Astrocyte (in vitro differentiated cells and primary cell): ENCODE data around the gene UBE2J2. TPM values are rescaled to one million over a fixed set of nuclear protein-coding genes. Genes with fewer than 3 reads are reported as not detected.
A peak's percentile ranks its signal among the peaks of the same experiment; 100 is the strongest.
"Not testable (repeated sequence)": the region's sequence is repeated elsewhere in the genome, so short reads cannot be mapped to it uniquely, and the experiment has no call there.

ENCODE experiments used
- DNase-seq: peaks from one replicate; pipeline ENCODE4 v3.0.0-alpha.2; 2010; ENCODE audit warnings: low read depth
- FAIRE-seq: peaks from 2 replicates; lab custom pipeline; 2011; peaks lifted over from hg19 to GRCh38; lab: Jason Lieb, UNC
- H2AFZ ChIP-seq: 2 replicates; pipeline ENCODE4 v1.6.0; 2012; ENCODE audit warnings: low read depth, low read length, inconsistent platforms
- H3K27ac ChIP-seq: 2 replicates; pipeline ENCODE4 v1.5.1; 2011; ENCODE audit warnings: low read depth, low read length, inconsistent platforms
- H3K27me3 ChIP-seq: 2 replicates; pipeline ENCODE4 v1.6.0; 2011; ENCODE audit warnings: low read length, inconsistent platforms; ENCODE audit not compliant: insufficient read depth
- H3K36me3 ChIP-seq: 2 replicates; pipeline ENCODE4 v1.5.1; 2011; ENCODE audit warnings: low read length, inconsistent platforms; ENCODE audit not compliant: insufficient read depth
- H3K4me1 ChIP-seq: 2 replicates; pipeline ENCODE4 v1.5.1; 2011; ENCODE audit warnings: low read length, inconsistent platforms; ENCODE audit not compliant: insufficient read depth
- H3K4me2 ChIP-seq: 2 replicates; pipeline ENCODE4 v1.6.0; 2012; ENCODE audit warnings: low read length, inconsistent platforms
- H3K4me3 ChIP-seq: 2 replicates; pipeline ENCODE4 v1.5.1; 2011; ENCODE audit warnings: low read depth, mild to moderate bottlenecking, low read length, inconsistent platforms; ENCODE audit not compliant: insufficient read depth
- H3K79me2 ChIP-seq: 2 replicates; pipeline ENCODE4 v1.6.0; 2012; ENCODE audit warnings: mild to moderate bottlenecking, low read length, inconsistent platforms; ENCODE audit not compliant: insufficient read depth
- H3K9ac ChIP-seq: 2 replicates; pipeline ENCODE4 v1.6.0; 2012; ENCODE audit warnings: mild to moderate bottlenecking, low read length, inconsistent platforms
- H3K9me3 ChIP-seq: 2 replicates; pipeline ENCODE4 v1.5.1; 2012; ENCODE audit warnings: low read depth, mild to moderate bottlenecking, low read length, inconsistent platforms; ENCODE audit not compliant: insufficient read depth
- H4K20me1 ChIP-seq: 2 replicates; pipeline ENCODE4 v1.6.0; 2012; ENCODE audit warnings: low read length, inconsistent platforms; ENCODE audit not compliant: insufficient read depth
- H3K27ac Mint-ChIP-seq: one replicate; pipeline ENCODE4 v1.8.0; 2021; ENCODE audit warnings: mild to moderate bottlenecking, mixed read lengths; ENCODE audit not compliant: unreplicated experiment
- H3K27me3 Mint-ChIP-seq: one replicate; pipeline ENCODE4 v1.8.0; 2021; ENCODE audit warnings: low read depth, mixed read lengths; ENCODE audit not compliant: unreplicated experiment
- H3K36me3 Mint-ChIP-seq: one replicate; pipeline ENCODE4 v1.8.0; 2021; ENCODE audit warnings: low read depth, mixed read lengths; ENCODE audit not compliant: unreplicated experiment
- H3K4me1 Mint-ChIP-seq: one replicate; pipeline ENCODE4 v1.8.0; 2021; ENCODE audit warnings: low read depth, mixed read lengths; ENCODE audit not compliant: unreplicated experiment
- H3K4me3 Mint-ChIP-seq: one replicate; pipeline ENCODE4 v1.8.0; 2021; ENCODE audit warnings: mild to moderate bottlenecking, moderate library complexity, mixed read lengths; ENCODE audit not compliant: unreplicated experiment
- H3K9me3 Mint-ChIP-seq: one replicate; pipeline ENCODE4 v1.8.0; 2021; ENCODE audit warnings: mild to moderate bottlenecking, mixed read lengths; ENCODE audit not compliant: unreplicated experiment
- EZH2 ChIP-seq: IDR thresholded peaks from 2 replicates; pipeline ENCODE4 v1.6.1; 2012; ENCODE audit warnings: mild to moderate bottlenecking, low read length, inconsistent platforms; ENCODE audit not compliant: insufficient read depth
- total RNA-seq: library from RNA; stranded (reverse); gene quantifications from 2 replicates; pipeline ENCODE4 v1.2.1, GENCODE V29; 2021
- TF ChIP-seq, protein P1 (sequence below): IDR thresholded peaks from 2 replicates; pipeline ENCODE4 v1.5.1; 2011; ENCODE audit warnings: low read depth, mild to moderate bottlenecking, inconsistent platforms, low read length, moderate library complexity; ENCODE audit not compliant: insufficient read depth

Gene UBE2J2
- total RNA-seq, 1 donor from 2014 or later: 67.4 TPM

DNA sequence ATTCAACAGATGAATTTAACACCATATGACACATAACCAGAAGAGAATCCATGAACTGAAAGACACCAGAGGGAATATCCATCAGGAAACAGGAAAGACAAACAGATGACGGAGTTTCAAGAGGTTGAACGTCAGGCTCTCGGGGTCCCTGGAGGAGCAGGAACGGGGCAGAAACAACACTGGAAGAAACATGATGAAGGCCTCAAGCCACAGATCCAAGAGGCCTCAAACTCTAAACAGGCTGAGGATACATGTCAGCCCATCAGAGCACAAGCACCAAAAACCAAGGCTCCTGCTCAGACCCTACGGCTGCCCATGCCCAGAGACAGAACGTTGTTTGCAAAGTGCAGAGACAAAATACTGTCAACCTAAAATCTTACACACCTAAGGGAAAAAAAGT is 43.8 kb upstream of the UBE2J2 start:
- Histone ChIP-seq H3K9ac (no peak overlapping the region), H3K79me2 (peaks cover 77% of the 10 kb centered on the region), H2AFZ (no peak overlapping the region), H3K4me1 (peaks cover 24% of the 10 kb centered on the region), H3K4me2 (no peak overlapping the region), H3K27me3 (no peaks in the 10 kb centered on the region), H3K27ac (no peak overlapping the region), H3K4me3 (no peak overlapping the region), H4K20me1 (peaks cover 81% of the 10 kb centered on the region), H3K36me3 (peaks cover 14% of the 10 kb centered on the region), H3K9me3 (no peaks in the 10 kb centered on the region)
- DNase-seq: no peak
- TF ChIP-seq, protein P1, sequence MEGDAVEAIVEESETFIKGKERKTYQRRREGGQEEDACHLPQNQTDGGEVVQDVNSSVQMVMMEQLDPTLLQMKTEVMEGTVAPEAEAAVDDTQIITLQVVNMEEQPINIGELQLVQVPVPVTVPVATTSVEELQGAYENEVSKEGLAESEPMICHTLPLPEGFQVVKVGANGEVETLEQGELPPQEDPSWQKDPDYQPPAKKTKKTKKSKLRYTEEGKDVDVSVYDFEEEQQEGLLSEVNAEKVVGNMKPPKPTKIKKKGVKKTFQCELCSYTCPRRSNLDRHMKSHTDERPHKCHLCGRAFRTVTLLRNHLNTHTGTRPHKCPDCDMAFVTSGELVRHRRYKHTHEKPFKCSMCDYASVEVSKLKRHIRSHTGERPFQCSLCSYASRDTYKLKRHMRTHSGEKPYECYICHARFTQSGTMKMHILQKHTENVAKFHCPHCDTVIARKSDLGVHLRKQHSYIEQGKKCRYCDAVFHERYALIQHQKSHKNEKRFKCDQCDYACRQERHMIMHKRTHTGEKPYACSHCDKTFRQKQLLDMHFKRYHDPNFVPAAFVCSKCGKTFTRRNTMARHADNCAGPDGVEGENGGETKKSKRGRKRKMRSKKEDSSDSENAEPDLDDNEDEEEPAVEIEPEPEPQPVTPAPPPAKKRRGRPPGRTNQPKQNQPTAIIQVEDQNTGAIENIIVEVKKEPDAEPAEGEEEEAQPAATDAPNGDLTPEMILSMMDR: no peak
- TF ChIP-seq EZH2: no peak
- Mint-ChIP-seq H3K36me3 (peaks cover 14% of the 10 kb centered on the region), H3K27ac (no peak overlapping the region), H3K4me3 (no peak overlapping the region), H3K9me3 (no peaks in the 10 kb centered on the region), H3K27me3 (no peaks in the 10 kb centered on the region), H3K4me1 (peaks cover 24% of the 10 kb centered on the region)
- no peak for FAIRE-seq

DNA sequence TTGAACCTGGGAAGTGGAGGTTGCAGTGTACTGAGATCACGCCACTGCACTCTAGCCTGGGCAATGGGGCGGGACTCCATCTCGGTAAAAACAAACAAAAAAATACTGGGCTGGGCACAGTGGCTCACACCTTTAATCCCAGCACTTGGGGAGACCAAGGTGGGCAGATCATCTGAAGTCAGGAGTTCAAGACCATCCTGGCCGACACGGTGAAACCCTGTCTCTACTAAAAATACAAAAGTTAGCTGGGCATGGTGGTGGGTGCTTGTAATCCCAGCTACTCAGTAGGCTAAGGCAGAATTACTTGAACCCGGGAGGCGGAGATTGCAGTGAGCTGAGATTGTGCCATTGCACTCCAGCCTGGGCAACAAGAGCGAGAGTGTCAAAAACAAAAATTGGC is 42.5 kb upstream of the UBE2J2 start:
- peaks cover 65% of the 10 kb centered on the region for H3K79me2 ChIP-seq

DNA sequence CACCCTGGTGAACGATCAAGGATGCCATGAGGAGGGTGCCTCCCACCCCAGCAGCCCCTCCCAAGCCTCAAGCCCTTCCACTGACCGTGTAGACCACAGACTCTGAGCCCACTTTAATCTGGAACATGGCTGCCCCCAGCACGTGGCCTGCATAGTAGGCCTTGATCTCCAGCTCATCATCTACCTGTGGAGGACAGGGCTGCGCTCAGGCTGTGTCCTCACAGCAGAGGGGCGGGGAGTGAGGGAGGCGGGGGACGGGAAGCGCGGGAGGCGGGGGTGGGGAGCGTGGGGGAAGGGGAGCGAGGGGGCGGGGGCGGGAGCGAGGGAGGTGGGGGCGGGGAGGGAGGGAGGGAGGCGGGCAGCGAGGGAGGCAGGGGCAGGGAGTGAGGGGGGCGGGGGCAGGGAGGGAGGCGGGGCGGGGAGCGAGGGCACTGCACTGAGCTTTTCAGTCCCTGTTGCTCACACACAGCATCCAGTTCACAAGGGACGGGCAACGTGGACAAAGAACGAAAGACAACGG is 41.8 kb upstream of the UBE2J2 start:
- Mint-ChIP-seq H3K27me3 (no peaks in the 10 kb centered on the region), H3K4me1 (peaks cover 14% of the 10 kb centered on the region), H3K27ac (no peak overlapping the region), H3K9me3 (no peaks in the 10 kb centered on the region), H3K4me3 (no peak overlapping the region), H3K36me3 (peaks cover 14% of the 10 kb centered on the region)
- H3K9ac ChIP-seq: no peak overlapping the region
- peaks cover 14% of the 10 kb centered on the region for H3K36me3 ChIP-seq
- FAIRE-seq (no peak), DNase-seq (no peak)
- H3K27ac ChIP-seq: no peak overlapping the region
- peaks cover 12% of the 10 kb centered on the region for H3K4me1 ChIP-seq
- H3K27me3 ChIP-seq: no peaks in the 10 kb centered on the region
- H4K20me1 ChIP-seq: peaks cover 78% of the 10 kb centered on the region
- TF ChIP-seq, protein P1: no peak
- TF ChIP-seq EZH2: no peak
- peaks cover 60% of the 10 kb centered on the region for H3K79me2 ChIP-seq
- no peak overlapping the region for H3K4me3 ChIP-seq
- H2AFZ ChIP-seq: no peak overlapping the region
- no peaks in the 10 kb centered on the region for H3K9me3 ChIP-seq
- H3K4me2 ChIP-seq: no peak overlapping the region

More for the DNA sequence above, 42.5 kb upstream of the UBE2J2 start:
- H3K4me3 ChIP-seq, H3K4me2 ChIP-seq, H3K27ac ChIP-seq, H3K4me3 Mint-ChIP-seq, H3K27me3 Mint-ChIP-seq, H3K9me3 ChIP-seq, FAIRE-seq, H3K9me3 Mint-ChIP-seq, H2AFZ ChIP-seq, DNase-seq, H3K27me3 ChIP-seq, H3K9ac ChIP-seq: not testable (repeated sequence)
- Histone ChIP-seq H3K4me1 (peaks cover 19% of the 10 kb centered on the region), H4K20me1 (peaks cover 79% of the 10 kb centered on the region), H3K36me3 (peaks cover 14% of the 10 kb centered on the region)
- Mint-ChIP-seq H3K27ac (peak overlapping the region; percentile 47), H3K36me3 (peaks cover 14% of the 10 kb centered on the region), H3K4me1 (peaks cover 15% of the 10 kb centered on the region)
